ENCODE results near the gene SPN.

DNA sequence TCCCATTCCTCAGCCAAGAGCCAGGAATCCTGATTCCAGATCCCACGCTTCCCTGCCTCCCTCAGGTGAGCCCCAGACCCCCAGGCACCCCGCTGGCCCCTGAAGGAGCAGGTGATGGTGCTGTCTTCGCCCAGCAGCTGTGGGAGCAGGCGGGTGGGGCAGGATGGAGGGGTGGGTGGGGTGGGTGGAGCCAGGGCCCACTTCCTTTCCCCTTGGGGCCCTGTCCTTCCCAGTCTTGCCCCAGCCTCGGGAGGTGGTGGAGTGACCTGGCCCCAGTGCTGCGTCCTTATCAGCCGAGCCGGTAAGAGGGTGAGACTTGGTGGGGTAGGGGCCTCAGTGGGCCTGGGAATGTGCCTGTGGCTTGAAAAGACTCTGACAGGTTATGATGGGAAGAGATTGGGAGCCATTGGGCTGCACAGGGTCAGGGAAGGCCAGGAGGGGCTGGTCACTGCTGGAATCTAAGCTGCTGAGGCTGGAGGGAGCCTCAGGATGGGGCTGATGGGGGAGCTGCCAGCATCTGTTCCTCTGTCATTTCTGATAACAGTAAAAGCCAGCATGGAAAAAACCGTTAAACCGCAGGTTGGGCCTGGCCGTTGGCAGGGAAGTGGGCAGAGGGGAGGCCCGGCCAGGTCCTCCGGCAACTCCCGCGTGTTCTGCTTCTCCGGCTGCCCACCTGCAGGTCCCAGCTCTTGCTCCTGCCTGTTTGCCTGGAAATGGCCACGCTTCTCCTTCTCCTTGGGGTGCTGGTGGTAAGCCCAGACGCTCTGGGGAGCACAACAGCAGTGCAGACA lies at the start of gene SPN:
- no peak for TF ChIP-seq ZNF274 (IDR thresholded peaks at IDR 0.05; ENCODE audit: borderline replicate concordance, low read depth, low read length)
- TF ChIP-seq SRSF9 (IDR thresholded peaks at IDR 0.05; ENCODE audit: borderline replicate concordance, low read depth, low read length): no peak
- TF ChIP-seq HDAC6 (IDR thresholded peaks at IDR 0.05; ENCODE audit: low read depth, low read length): no peak
- no peak for TF ChIP-seq STAT5B (CRISPR knock-in tag; IDR thresholded peaks at IDR 0.05)
- TF ChIP-seq ZNF263 (CRISPR knock-in tag; IDR thresholded peaks at IDR 0.05; ENCODE audit: borderline replicate concordance): peak; percentile 60; the same call in 1 of the 2 replicates
- no peak for TF ChIP-seq CBX8 (IDR thresholded peaks at IDR 0.05; ENCODE audit: borderline replicate concordance, extremely low read depth, low read depth, low read length, poor library complexity, severe bottlenecking)
- TF ChIP-seq, protein P1, sequence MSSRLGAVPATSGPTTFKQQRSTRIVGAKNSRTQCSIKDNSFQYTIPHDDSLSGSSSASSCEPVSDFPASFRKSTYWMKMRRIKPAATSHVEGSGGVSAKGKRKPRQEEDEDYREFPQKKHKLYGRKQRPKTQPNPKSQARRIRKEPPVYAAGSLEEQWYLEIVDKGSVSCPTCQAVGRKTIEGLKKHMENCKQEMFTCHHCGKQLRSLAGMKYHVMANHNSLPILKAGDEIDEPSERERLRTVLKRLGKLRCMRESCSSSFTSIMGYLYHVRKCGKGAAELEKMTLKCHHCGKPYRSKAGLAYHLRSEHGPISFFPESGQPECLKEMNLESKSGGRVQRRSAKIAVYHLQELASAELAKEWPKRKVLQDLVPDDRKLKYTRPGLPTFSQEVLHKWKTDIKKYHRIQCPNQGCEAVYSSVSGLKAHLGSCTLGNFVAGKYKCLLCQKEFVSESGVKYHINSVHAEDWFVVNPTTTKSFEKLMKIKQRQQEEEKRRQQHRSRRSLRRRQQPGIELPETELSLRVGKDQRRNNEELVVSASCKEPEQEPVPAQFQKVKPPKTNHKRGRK (tag; IDR thresholded peaks at IDR 0.05): no peak
- TF ChIP-seq, protein P2, sequence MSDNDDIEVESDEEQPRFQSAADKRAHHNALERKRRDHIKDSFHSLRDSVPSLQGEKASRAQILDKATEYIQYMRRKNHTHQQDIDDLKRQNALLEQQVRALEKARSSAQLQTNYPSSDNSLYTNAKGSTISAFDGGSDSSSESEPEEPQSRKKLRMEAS (CRISPR knock-in tag; IDR thresholded peaks at IDR 0.05): peak; percentile 82
- TF ChIP-seq, protein P3, sequence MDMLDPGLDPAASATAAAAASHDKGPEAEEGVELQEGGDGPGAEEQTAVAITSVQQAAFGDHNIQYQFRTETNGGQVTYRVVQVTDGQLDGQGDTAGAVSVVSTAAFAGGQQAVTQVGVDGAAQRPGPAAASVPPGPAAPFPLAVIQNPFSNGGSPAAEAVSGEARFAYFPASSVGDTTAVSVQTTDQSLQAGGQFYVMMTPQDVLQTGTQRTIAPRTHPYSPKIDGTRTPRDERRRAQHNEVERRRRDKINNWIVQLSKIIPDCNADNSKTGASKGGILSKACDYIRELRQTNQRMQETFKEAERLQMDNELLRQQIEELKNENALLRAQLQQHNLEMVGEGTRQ (CRISPR knock-in tag; IDR thresholded peaks at IDR 0.05): no peak
- TF ChIP-seq, protein P4, sequence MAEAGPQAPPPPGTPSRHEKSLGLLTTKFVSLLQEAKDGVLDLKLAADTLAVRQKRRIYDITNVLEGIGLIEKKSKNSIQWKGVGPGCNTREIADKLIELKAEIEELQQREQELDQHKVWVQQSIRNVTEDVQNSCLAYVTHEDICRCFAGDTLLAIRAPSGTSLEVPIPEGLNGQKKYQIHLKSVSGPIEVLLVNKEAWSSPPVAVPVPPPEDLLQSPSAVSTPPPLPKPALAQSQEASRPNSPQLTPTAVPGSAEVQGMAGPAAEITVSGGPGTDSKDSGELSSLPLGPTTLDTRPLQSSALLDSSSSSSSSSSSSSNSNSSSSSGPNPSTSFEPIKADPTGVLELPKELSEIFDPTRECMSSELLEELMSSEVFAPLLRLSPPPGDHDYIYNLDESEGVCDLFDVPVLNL (CRISPR knock-in tag; IDR thresholded peaks at IDR 0.05; ENCODE audit: low read depth): no peak
